GM12873 (cell line): Measurements from ENCODE around the gene TMED1.

ENCODE experiments used
- CTCF ChIP-seq: IDR thresholded peaks from 2 replicates; pipeline ENCODE4 v1.5.1; 2012; ENCODE audit warnings: low read depth, mild to moderate bottlenecking, moderate library complexity, low read length, control low read depth; ENCODE audit not compliant: insufficient read depth; ENCODE audit errors: missing control alignments

The TMED1 gene

GRCh38 chr19:10797078-10797477 is 38.9 kb downstream of the TMED1 start:
- no peak for TF ChIP-seq CTCF

- no peak for TF ChIP-seq CTCF
Measured at GRCh38 chr19:10796653-10797052, 39.4 kb downstream of the TMED1 start.

- no peak for TF ChIP-seq CTCF
Measured at GRCh38 chr19:10789866-10790265, 46.1 kb downstream of the TMED1 start.

GRCh38 chr19:10788146-10788545 is 47.9 kb downstream of the TMED1 start:
- TF ChIP-seq CTCF, result no peak

- no peak for TF ChIP-seq CTCF
Measured at GRCh38 chr19:10784257-10784656, 51.8 kb downstream of the TMED1 start.

- no peak for TF ChIP-seq CTCF
Measured at GRCh38 chr19:10782795-10783194, 53.2 kb downstream of the TMED1 start.
